RPMI8226 (cell line): ENCODE results near the gene TTLL5.
A peak's percentile ranks its signal among the peaks of the same experiment; 100 is the strongest.
"Not testable (repeated sequence)": the region's sequence is repeated elsewhere in the genome, so short reads cannot be mapped to it uniquely, and the experiment has no call there.

Experiments
- DNase-seq: peaks from one replicate; pipeline ENCODE4 v3.0.0-alpha.2; 2015

The TTLL5 gene

GRCh38 chr14:75649337-75649736 lies 11.7 kb upstream of the TTLL5 start:
- DNase-seq, result no peak

GRCh38 chr14:75649773-75650172 lies 11.3 kb upstream of the TTLL5 start:
- DNase-seq, result no peak

GRCh38 chr14:75650253-75651058 lies 10.6 kb upstream of the TTLL5 start:
- no peak for DNase-seq

DNA sequence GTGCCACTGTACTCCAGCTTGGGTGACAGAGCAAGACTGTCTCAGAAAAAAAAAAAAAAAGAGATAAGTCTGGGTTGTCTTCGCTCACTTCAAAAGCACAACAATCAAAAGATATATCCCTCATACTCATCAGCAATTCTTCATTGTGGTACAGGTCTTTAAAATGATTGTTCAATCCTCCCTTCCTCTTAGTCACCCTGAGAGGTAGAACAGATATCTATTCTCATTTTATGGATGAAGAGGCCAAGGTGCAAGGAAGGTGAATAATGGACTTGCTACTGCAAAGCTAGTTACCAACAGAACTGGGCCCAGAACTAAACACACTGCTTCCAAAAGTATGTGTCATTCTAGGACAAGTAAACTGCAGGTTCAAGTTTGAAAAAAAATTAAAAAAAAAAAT lies 7.5 kb upstream of the TTLL5 start:
- DNase-seq, result no peak

- DNase-seq, result peak; percentile 55
Measured at GRCh38 chr14:75654127-75654732, 6.8 kb upstream of the TTLL5 start.

- DNase-seq, result no peak
Measured at GRCh38 chr14:75655235-75655634, 5.8 kb upstream of the TTLL5 start.

- DNase-seq, result no peak
Measured at GRCh38 chr14:75657331-75657730, 3.7 kb upstream of the TTLL5 start.

GRCh38 chr14:75658957-75659356 lies 2.1 kb upstream of the TTLL5 start:
- DNase-seq, result no peak

- DNase-seq, result no peak
Measured at GRCh38 chr14:75660238-75660629, 812 bp upstream of the TTLL5 start.

GRCh38 chr14:75661499-75661814 lies 411 bp downstream of the TTLL5 start:
- no peak for DNase-seq

DNA sequence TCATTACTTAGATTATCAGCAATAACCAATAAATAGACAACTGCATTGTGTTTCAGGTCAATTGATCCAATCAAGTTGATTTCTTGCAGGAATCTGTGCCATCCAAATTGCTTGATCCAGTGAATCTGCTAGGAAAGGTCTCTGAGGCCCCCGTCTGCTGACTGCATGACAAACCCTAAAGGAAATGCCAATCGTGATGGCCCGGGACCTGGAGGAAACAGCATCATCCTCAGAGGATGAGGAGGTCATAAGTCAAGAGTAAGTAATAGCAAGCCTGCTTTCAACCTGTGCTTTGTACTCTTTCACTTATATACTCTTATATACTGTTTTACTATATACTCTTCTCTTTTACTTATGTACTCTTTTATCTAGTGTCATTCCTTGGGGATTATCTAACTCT lies 1.9 kb downstream of the TTLL5 start:
- DNase-seq, result no peak

DNA sequence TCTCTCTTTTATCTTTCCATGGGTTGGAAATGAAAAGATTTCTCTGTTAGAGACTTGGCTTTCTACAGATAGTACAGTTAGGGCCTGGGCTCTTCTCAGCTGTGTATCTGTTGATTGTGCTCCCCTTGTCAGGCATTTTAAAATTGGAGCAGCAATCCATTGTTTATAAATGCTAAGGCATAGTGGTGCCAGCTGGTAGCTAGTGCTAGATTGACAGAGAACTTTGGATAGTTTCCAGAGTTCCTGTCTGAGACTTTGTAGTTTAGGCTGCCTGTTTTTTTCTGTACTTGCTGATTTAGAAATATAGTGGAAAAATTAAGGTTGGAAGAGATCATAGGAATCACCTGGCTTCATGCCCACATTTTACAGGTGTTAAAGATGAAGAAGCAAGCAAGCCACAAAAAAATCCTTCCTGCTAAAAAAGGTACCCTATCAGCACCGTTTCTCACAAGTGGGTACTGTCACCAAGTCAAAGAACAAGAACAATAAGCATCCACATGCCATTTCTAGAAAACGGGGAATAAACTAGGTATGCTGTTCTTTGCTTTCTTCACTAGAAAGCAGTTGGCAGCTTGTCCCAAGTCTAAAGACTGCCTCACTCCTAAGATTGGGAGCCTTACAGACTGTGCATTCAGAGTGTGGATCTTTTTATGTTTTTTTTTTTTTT lies 6.2 kb downstream of the TTLL5 start:
- DNase-seq, result no peak

DNA sequence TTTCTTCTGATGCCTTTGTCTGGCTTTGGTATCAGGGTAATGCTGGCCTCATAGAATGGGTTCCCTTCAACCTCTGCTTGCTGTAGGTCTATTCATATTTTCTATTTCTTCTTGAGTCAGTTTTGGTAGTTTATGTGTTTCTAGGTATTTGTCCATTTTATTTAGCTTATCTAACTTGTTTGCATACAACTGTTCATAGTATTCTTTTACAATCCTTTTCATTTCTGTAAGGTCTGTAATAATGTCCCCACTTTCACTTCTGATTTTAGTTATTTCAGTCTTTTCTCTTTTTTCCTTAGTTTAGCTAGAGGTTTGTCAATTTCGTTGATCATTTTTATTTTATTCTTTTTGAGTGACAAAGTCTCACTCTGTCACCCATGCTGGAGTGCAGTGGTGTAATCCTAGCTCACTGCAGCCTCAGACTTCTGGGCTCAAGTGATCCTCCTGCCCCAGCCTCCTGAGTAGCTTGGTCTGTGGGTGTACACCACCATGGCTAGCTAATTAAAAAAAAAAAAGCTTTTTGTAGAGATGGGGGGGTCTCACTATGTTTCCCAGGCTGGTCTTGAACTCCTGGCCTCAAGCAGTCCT lies 11.7 kb downstream of the TTLL5 start:
- DNase-seq, result no peak

GRCh38 chr14:75673345-75674035 lies 12.4 kb downstream of the TTLL5 start:
- no peak for DNase-seq

GRCh38 chr14:75675265-75675960 lies 14.4 kb downstream of the TTLL5 start:
- no peak for DNase-seq

GRCh38 chr14:75685910-75686309 lies 24.9 kb downstream of the TTLL5 start:
- no peak for DNase-seq

DNA sequence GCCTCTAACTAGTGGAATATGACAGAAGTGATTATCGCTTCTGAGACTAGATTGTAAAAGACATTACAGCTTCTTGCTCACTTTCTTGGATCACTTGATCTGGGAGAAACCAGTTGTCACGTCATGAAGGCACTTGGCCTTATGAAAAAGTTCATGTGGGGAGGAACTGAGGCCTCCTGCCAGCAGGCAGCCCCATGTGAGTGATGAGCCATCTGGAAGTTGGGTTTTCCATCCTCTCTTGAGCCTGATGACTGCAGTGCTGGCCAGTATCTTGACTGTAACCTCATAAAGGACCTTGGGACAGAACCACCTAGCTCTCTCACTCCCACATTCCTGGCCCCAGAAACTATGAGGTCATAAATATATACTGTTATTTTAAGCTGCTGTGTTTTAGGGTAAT lies 28.0 kb downstream of the TTLL5 start:
- DNase-seq, result no peak

- DNase-seq, result no peak
Measured at GRCh38 chr14:75690010-75690409, 29.0 kb downstream of the TTLL5 start.

DNA sequence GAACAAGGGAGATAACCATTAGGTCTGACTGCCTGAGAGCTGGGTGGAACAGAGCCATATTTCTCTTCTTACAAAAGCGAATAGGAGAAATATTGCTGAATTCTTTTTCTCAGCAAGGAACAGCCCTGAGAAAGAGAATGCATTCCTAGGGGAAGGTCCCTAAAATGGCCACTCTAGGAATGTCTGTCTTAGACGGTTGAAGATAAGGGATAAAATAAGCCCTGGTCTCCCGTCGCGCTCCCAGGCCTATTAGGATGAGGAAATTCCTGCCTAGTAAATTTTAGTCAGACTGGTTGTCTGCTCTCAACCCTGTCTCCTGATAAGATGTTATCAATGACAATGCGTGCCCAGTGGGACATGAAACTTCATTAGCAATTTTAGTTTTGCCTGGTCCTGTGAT lies 34.0 kb downstream of the TTLL5 start:
- not testable (repeated sequence) for DNase-seq

- no peak for DNase-seq
Measured at GRCh38 chr14:75697386-75697785, 36.3 kb downstream of the TTLL5 start.

DNA sequence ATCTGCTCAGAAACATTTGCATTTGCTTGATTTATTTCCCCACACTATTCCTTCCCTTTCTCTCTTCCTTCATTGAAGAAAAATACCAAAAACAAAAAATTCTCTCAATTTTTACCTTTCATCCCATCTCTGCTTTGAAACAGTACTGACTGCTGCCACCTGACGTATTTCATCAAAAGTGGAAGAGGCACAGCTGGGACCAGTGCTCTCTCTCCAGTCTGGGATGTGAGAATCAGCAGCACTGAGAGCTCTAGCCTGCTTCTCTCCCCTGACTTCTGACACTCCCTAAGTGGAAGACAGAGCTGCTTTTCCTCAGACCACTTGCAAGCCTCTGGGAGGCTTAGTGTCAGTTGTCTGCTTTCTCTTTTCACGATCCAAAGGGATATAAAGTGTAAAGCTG lies 36.9 kb downstream of the TTLL5 start:
- no peak for DNase-seq

GRCh38 chr14:75699331-75699730 lies 38.3 kb downstream of the TTLL5 start:
- DNase-seq, result no peak

DNA sequence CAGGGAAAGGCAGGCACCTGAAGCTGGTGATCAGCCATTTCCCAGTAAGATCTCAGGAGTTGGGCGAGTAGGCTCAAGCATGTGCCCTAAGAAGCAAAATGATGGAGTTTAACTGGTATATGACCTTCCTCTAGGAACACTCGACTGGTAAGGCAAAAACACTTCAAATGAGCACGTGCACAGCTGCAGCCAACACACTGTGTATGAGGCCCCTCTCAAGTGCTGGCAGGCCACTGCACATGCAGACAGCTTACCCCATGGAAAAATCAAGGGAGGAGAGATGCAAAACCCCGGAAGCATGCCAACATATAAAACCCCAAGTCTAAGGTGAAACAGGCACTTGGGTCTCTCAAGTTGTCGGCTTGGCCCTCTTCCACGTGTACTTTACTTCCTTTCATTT lies 39.2 kb downstream of the TTLL5 start:
- no peak for DNase-seq
